HG03039 (cell line): ENCODE results near the gene EVI5L.
"Not testable (repeated sequence)": the region's sequence is repeated elsewhere in the genome, so short reads cannot be mapped to it uniquely, and the experiment has no call there.

ENCODE experiments used
- ATAC-seq: cut with Tn5 transposase; IDR thresholded peaks from one replicate; pipeline ENCODE4 v1.9.1; 2021; ENCODE audit warnings: mild to moderate bottlenecking, moderate library complexity; ENCODE audit not compliant: unreplicated experiment

The EVI5L gene

DNA sequence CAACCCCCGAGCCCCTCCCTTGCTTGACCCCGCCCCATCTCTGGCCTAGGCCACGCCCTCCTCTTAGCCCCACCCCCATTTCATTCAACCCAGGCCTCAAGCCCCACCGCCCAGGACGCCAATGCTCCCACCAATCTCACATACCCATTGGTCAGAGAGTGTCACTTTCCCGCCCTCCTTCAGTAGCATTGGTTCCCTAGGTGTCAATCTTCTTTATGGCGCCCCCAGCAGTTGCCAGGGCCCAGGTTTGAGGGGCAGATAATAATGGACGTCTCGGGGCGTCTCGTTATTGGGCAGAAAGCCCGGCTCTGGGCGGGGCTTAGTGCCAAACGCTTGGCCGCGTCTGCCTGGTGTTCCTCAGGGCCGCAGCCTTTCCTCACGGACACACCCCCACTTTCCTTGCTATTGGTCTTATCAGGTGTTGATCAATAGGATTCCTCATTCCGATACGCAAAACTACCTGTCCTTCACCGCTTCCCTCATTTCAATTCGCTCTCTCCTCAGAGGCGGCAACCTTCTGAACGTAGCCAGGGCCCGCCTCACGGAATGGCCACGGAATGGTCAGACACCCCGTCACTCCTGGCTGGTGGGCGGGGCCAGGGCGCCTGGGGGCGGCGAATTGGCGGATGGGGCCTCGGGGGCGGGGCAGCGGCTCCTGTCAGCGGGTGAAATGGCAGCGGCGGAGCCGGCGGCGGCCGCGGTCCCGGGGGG, at the start of gene EVI5L:
TSS of gene EVI5L (plus strand) at position 658 of the 711 bp plus-strand sequence. CDS start 16,325 bp downstream, outside the sequence.
- peak; percentile 88 for ATAC-seq

- no peak for ATAC-seq
Observed at GRCh38 chr19:7781157-7781556, 48.9 kb upstream of the EVI5L start.

GRCh38 chr19:7783991-7784423, 46.0 kb upstream of the EVI5L start:
- ATAC-seq = no peak

- no peak for ATAC-seq
Observed at GRCh38 chr19:7784856-7785255, 45.2 kb upstream of the EVI5L start.

DNA sequence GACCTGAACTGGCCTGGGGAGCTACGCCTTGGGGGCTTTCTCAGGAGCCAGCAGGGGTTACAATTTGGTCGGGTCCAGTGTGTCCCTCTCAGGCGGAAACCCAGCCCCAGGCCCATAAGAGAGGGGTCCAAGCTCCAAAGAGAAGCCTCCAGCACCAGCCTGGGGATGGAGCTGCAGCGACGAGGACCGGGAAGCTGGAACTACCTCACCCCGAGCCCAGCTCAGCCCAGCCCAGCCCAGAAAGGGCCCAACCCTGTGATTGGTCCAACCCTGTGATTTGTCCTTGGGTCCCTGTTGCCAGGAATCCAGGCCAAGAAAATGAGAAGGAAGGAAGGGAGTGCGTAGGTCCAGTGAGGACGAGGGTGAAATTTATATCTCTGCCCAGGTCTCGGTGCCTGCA, 42.9 kb upstream of the EVI5L start:
- no peak for ATAC-seq

- ATAC-seq = no peak
Observed at GRCh38 chr19:7787602-7788177, 42.3 kb upstream of the EVI5L start.

DNA sequence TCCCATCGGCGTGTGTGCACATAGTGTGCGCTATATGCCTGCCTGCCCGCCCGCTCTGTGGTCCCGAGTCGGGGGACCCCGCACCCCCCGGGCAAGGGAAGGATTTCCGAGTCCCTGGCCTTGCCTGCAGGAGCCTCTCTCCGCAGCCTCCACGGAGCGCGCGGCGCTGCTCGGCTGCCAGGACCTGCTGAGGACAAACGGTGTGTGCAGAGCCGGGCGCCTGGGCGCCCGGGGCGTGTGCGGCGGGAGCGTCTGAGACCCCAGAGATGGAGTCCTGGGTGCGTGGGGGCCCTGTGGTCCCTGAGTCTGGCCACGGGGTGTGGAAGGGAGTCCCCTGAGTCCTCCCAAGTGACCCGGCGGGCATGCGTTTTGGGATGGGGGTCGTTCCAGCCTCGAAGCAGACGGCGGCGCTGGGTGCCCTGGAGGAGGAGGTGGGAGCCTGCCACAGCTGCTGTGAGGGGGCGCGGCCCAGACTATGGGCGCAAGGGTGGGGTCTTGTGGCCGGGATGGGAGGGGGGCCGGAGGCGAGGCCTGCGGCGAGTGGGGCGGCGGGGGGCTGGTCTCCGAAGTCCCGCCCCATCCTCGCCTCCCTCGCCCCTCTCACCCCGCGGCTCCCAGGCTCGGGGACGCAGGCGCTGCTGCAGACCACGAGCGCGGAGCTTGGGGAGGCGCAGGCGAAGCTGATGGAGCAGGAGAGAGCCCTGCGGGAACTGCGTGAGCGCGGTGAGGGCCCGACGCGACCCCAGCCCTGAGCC, 41.7 kb upstream of the EVI5L start:
- ATAC-seq = no peak

GRCh38 chr19:7788933-7789323, 41.1 kb upstream of the EVI5L start:
- ATAC-seq = no peak

DNA sequence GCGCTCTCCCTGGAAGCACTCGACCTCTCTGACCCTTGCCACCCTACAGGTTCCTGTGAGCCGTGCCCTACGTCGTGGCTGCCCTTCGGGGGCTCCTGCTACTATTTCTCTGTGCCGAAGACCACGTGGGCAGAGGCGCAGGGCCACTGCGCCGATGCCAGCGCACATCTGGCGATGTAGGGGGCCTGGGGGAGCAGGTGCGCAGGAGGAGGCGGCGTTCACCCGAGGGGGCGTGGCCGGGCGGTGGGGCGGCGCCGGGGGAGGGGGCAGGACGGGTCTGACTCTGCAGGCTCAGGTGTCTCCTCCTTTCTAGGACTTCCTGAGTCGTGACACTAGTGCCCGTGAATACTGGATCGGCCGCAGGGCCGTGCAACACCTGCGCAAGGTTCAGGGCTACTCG, 40.6 kb upstream of the EVI5L start:
- no peak for ATAC-seq

- ATAC-seq = no peak
Observed at GRCh38 chr19:7790416-7790815, 39.6 kb upstream of the EVI5L start.

- no peak for ATAC-seq
Observed at GRCh38 chr19:7792281-7792680, 37.7 kb upstream of the EVI5L start.

DNA sequence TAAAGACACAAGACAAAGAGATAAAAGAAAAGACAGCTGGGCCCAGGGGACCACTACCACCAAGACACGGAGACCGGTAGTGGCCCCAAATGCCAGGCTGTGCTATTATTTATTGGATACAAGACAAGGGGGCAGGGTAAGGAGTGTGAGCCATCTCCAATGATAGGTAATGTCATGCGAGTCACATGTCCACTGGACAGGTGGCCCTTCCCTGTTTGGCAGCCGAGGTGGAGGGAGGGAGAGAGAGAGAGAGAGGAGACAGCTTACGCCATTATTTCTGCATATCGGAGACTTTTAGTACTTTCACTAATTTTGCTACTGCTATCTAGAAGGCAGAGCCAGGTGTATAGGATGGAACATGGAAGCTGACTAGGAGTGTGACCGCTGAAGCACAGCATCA, 37.3 kb upstream of the EVI5L start:
- not testable (repeated sequence) for ATAC-seq

GRCh38 chr19:7793493-7793892, 36.5 kb upstream of the EVI5L start:
- no peak for ATAC-seq

GRCh38 chr19:7795555-7796161, 34.4 kb upstream of the EVI5L start:
- ATAC-seq = no peak

DNA sequence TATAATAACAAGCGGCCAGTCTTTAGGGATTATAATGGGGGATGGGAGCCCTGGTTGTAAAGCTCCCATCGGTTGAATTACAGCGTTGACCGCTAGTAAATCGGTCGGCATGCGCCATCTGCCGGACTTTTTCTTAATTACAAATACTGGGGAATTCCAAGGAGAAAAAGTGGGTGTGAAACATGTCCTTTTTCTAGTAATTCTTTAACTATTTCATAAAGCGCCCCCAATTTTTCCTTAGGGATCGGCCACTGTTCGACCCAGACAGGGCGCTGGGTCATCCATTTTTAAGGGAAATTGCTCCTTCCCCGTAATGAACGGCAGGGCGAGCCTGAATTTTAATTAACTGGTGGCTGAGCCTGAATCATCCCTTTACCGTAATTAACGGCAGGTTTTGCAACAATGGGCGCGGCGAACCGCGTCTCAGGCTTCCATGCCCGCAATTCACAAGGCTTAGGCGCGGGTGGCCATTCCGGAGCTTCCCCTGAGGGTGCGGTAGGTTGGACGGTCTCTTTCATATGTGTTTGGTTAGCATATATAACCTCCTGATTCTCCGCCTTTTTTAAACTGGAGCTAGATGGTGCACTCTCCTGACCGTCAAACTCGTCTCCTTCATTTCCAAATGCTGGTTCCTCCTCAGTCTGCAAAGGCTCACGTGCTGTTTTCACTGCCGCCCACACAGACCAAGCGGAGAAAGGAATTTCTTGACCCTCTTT, 30.2 kb upstream of the EVI5L start:
- ATAC-seq = no peak

DNA sequence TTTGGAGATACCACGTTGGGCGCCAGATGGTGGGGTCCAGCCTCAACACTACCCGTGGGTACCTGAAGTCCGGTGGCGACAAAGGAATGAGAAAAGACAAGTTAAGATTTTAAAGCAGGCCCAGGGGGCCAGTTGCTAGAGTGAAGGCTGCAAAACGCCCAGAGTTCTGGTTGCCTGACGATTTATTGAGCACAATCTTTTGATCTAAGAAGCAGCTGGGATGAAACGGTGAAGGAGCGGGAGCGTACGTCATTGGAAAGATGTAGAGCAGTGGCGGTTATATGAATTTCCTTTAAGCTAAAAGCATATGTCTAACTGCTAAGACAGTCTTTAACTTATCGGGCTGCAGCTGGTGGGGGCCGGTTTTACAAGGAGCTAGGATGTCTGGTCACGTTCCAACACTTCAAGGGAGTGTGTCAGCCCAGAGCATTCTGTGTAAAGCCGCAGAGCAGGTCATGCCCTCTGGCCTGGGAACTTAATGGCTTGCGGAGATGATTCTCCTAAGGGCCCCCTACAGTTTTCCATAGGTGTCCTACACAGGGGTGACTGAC, 28.9 kb upstream of the EVI5L start:
- ATAC-seq = no peak

GRCh38 chr19:7806234-7806633, 23.8 kb upstream of the EVI5L start:
- no peak for ATAC-seq

- ATAC-seq = no peak
Observed at GRCh38 chr19:7806876-7807275, 23.1 kb upstream of the EVI5L start.

DNA sequence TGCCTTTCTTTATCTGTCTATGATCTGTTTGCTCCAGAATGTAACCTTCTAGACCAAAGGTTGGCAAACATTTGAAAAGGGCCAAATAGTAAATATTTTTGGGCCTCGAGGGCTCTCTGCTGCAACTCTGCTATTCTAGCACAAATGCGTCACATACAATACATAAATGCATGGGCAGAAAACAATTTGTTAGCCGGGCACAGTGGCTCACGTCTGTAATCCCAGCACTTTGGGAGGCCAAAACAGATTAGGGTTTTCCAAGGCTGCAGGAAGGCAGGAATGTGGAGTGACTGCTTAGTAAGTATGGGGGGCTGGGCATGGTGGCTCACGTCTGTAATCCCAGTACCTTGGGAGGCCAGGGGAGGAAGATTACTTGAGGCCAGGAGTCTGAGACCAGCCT, 21.9 kb upstream of the EVI5L start:
- no peak for ATAC-seq

DNA sequence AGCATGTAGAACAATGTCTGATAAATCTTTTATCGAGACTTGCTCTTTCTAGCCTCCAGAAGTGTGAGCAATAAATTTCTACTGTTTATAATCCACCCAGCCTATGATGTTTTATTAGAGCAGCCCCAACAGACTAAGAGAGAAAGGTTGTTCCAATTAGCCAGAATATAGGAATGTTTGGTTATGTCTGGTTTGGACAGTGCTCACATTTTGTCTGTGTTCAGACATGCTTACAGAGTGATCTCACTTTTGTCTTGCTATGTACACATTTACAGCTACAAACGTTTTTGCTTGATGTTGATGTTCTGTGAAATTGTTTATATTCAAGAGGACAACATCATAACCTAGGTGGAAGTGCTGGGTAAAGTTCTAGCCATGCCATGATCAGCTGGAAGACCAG, 18.0 kb upstream of the EVI5L start:
- no peak for ATAC-seq

DNA sequence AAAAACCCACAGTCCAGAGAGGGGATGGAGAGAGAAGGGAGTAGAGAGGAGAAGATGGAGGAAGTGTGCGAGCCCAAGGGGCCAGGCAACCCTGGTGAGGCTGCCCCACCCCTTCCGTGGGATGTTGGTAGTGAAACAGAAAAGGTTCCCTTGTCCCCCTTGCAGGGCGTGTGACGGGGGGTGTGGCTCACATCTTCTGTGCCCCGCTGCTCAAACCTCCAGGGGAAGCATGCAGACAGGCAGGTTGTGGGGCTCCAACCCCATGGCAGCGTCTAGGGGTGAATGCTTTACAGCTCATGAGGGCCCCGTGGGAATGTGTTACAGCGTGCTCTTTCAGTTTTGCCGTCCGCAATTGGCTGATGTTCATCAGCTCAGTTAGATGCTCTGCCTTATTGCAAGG, 14.7 kb upstream of the EVI5L start:
- ATAC-seq = no peak
